Subcutaneous abdominal adipose tissue (tissue), 5 donors: ENCODE measurements around the gene SLC35E2B.
"Not testable (repeated sequence)": the region's sequence is repeated elsewhere in the genome, so short reads cannot be mapped to it uniquely, and the experiment has no call there.

Experiments used
- H3K27ac ChIP-seq: one replicate; pipeline ENCODE4 v1.7.0; 2013; ENCODE audit warnings: low read depth, mild to moderate bottlenecking, inconsistent platforms, low read length, moderate library complexity
- H3K27me3 ChIP-seq, 5 donors: one replicate each; pipeline ENCODE4 v1.7.0; 2013; ENCODE audit warnings: low read length in 5 of 5, inconsistent platforms in 1 of 5; ENCODE audit not compliant: control insufficient read depth in 5 of 5, insufficient read depth in 4 of 5
- H3K36me3 ChIP-seq, 5 donors: one replicate each; pipeline ENCODE4 v1.7.0; 2013; ENCODE audit warnings: low read length in 5 of 5; ENCODE audit not compliant: control insufficient read depth in 5 of 5, insufficient read depth in 5 of 5
- H3K4me1 ChIP-seq, 5 donors: one replicate each; pipeline ENCODE4 v1.7.0; 2013; ENCODE audit warnings: low read length in 5 of 5, mild to moderate bottlenecking in 3 of 5, moderate library complexity in 1 of 5; ENCODE audit not compliant: control insufficient read depth in 5 of 5, insufficient read depth in 5 of 5
- H3K4me3 ChIP-seq, 5 donors: one replicate each; pipeline ENCODE4 v1.7.0; 2013; ENCODE audit warnings: low read length in 5 of 5, low read depth in 1 of 5
- H3K9ac ChIP-seq, 5 donors: one replicate each; pipeline ENCODE4 v1.7.0; 2013; ENCODE audit warnings: low read length in 5 of 5, mild to moderate bottlenecking in 4 of 5, moderate library complexity in 3 of 5
- H3K9me3 ChIP-seq, 5 donors: one replicate each; pipeline ENCODE4 v1.7.0; 2013; ENCODE audit warnings: low read length in 5 of 5; ENCODE audit not compliant: control insufficient read depth in 5 of 5
- donor health status: healthy.
- donor health status: healthy.
- donor health status: healthy.
- donor health status: healthy.
- donor health status: healthy.

Gene SLC35E2B

DNA sequence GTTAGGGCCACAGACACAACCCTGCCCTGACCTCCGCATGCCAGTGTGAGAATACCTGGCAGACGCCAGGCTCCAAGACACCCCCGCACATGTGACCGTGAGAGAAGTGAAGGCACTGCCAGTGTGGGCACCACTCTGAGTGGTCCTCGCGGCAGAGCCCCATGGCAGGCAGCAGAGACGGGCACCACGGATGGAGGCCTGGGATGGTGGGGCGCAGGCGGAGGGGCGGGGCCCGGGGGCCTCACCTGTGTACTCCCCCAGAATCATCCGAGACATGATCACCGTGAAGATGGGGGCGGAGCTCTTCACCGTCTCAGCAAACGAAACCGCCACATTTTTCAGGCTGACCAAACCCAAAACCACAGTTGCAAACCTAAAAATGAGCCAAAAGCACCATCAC is 17.4 kb downstream of the SLC35E2B start:
- not testable (repeated sequence) for H3K27ac ChIP-seq, H3K4me3 ChIP-seq, H3K27me3 ChIP-seq, H3K9me3 ChIP-seq, H3K9ac ChIP-seq
- peaks cover 0 to 27% (median 23%) of the 10 kb centered on the region in 5 donors for H3K36me3 ChIP-seq
- peaks cover 2 to 16% (median 13%) of the 10 kb centered on the region in 5 donors for H3K4me1 ChIP-seq

DNA sequence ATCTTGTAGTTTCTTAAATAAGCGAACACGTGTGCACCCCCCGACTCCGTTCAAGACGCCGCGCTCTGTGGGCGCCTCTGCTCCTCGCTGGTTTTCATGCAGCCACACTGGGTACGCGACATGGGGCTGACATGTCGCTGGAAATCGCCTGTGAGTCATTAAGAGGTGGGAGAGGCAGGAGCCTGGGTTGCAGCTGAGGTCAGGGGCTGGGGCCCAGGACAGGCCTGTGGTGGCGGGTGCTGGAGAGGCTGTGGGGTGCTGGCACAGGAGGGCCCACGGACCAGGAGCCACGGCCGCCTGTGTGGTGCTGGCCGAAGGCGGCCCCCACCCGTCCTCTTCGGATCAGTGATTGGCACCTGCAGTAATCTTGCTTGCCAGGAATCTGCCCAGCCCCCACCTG is 17.8 kb downstream of the SLC35E2B start:
- Histone ChIP-seq H3K36me3 (peaks cover 0 to 30% (median 23%) of the 10 kb centered on the region in 5 donors), H3K4me1 (peaks cover 2 to 16% (median 13%) of the 10 kb centered on the region in 5 donors)
- H3K9me3 ChIP-seq, H3K4me3 ChIP-seq, H3K9ac ChIP-seq, H3K27ac ChIP-seq, H3K27me3 ChIP-seq: not testable (repeated sequence)

DNA sequence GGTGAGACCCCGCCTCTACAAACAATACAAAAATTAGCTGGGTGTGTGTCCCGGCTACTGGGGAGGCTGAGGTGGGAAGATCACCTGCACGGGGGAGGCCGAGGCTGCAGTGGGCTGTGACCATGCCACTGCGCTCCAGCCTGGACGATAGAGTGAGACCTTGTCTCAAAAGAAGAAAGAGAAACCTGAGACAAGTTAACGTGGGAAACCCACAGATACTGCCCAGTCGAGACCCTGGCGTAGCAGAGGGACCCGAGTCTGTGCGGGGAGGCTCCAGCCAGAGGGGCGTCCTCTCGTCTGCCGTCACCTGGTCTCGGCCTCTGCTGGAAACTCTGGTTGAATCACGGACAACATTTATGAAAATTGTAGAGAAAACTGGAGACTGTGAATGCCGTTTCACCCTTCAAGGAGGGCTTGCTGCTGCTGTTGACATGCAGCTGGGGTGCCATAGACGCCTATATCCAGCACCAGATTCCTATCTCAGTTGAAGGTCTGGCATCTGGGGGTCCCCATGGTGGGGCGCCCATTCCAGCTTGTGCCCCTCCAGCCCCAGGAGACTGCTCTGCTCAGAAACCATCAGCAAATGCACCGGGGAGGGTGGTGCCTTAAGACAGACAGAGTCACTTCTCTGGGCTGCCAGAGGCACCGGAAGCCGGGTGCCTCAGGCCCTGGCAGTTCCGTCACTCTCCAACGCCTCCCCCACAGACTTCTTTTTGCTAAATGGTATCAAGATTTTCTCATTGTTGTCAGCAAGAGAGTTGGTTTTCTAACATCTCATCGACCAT is 20.2 kb downstream of the SLC35E2B start:
- Histone ChIP-seq H3K4me1 (peaks cover 0 to under 1% (median 0%) of the 10 kb centered on the region in 5 donors), H3K36me3 (peaks cover 0 to 48% (median 34%) of the 10 kb centered on the region in 5 donors), H3K27ac (no peak overlapping the region), H3K4me3 (no peak overlapping the region), H3K27me3 (no peaks in the 10 kb centered on the region), H3K9me3 (no peaks in the 10 kb centered on the region), H3K9ac (no peak overlapping the region)

DNA sequence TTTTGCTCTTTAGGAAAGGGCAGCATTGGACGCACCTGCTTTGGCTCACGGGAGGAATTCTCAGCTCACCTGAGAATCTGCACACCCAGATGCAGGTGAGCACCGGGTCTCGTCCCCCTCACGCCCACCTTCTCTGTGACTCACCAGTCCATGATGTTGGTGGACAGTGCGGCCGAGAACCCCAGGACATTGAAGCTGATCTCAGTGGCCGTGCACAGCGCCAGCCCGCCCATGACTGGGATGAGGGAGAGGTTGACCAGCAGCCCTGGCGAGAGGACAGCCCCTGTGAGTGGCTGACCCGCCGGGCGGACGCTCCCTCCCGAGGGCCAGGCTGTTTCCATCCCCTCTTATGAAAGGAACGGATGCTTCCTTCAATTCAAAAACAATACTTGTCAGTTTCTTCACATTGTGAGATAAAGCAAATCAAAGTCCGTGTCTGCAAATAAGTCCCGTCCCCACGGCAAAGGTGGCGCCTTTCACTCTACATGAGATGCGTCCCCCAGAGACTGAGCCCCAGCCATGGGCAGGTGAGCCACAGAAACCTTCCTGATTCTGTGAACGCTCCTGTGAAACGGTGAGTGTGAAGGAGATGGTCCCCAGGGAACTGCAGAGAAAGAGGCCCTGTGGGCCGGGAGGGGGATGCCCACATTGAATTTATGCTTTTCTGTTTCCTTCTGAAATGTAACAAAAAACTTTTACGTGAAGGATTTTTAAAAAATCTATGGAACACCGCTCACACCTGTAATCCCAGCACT is 21.1 kb downstream of the SLC35E2B start:
- H3K9me3 ChIP-seq = no peaks in the 10 kb centered on the region
- no peak overlapping the region for H3K4me3 ChIP-seq
- H3K4me1 ChIP-seq = no peaks in the 10 kb centered on the region
- no peak overlapping the region for H3K9ac ChIP-seq
- no peak overlapping the region for H3K27ac ChIP-seq
- peaks cover 0 to 50% (median 35%) of the 10 kb centered on the region in 5 donors for H3K36me3 ChIP-seq
- H3K27me3 ChIP-seq = no peaks in the 10 kb centered on the region

DNA sequence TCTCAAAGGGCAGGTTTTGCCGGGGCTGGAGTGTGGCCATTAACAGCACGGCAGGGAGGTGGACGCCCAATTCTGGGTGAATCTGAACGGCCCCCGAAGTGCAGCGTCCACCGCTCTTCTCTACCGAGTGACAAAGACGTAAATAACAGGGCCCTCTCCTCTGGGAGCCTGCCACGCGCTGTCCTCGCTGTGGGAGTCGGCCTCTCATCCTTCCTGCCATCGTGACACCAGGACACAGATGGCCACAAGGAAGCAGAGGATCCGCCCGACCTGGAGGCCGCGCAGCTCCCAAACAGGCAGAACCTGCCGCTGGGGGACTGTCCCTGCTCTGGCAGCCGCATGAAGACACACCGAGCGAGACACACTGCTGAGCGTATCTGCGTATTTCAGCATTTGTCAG is 21.7 kb downstream of the SLC35E2B start:
- Histone ChIP-seq H3K9me3 (no peaks in the 10 kb centered on the region), H3K27me3 (no peaks in the 10 kb centered on the region), H3K9ac (peak overlapping the region in 1 of 5 donors; percentile 14), H3K4me3 (no peak overlapping the region), H3K27ac (no peak overlapping the region), H3K4me1 (no peaks in the 10 kb centered on the region), H3K36me3 (peaks cover 0 to 57% (median 42%) of the 10 kb centered on the region in 5 donors)

DNA sequence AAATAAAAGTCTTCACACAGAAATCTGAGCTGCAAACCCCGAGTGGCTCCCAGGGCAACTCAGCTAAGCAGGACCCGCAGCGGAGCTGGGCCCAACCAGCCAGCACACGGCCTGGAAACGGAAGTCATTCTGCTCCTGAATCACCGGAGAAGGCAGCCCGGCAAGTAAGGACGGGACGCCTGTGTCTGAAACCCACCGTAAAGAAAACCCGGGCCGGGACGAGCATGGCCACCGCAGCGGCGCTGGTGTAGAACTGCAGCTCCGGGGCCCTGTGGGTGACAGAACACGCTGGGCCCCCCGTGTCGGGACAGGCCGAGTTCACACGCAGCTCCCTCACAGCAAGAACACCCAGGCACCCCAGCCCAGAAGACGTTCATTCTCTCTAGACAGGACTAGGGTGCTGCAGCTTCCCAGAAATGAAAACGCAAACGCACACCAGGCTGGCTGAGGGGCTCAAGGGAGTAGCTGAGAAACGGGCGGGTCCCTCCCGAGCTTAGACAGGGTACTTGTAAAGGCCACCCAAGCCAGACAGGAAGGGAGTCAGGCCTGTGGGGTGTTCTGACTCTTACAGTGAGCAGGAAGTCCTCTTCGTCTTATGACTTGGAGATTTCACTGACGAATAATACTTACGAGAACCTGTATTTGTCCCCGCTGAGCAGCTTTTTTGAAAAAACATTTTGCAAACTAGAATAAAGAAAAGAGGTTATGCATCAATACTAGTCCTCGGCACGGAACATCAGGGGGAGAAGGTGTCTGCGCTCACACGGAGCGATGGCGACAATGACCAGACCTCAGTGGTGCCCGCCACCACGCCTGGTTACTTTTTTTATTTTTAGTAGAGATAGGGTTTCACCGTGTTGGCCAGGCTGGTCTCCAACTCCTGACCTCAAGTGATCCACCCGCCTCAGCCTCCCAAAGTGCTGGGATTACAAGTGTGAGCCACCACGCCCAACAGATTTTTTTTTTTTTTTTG is 22.8 kb downstream of the SLC35E2B start:
- peaks cover 0 to 68% (median 53%) of the 10 kb centered on the region in 5 donors for H3K36me3 ChIP-seq

DNA sequence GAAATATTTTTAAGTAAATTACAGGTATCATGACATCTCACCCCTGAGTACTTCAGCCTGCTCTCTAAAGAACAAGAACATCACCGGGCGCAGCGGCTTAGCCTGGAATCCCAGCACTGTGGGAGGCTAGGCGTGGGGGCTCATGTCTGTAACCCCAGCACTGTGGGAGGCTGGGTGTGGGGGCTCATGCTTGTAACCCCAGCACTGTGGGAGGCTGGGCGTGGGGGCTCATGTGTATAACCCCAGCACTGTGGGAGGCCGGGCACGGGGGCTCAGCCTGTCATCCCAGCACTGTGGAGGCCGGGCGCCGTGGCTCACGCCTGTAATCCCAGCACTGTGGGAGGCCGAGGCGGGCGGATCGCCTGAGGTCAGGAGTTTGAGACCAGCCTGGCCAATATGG is 26.1 kb downstream of the SLC35E2B start:
- peaks cover 0 to 8% (median 0%) of the 10 kb centered on the region in 5 donors for H3K4me1 ChIP-seq
- H3K27me3 ChIP-seq = no peaks in the 10 kb centered on the region
- no peak overlapping the region for H3K4me3 ChIP-seq
- no peaks in the 10 kb centered on the region for H3K9me3 ChIP-seq
- H3K36me3 ChIP-seq = peaks cover 0 to 50% (median 39%) of the 10 kb centered on the region in 5 donors
- no peak overlapping the region for H3K9ac ChIP-seq
- H3K27ac ChIP-seq = no peak overlapping the region

More for the DNA sequence above, 22.8 kb downstream of the SLC35E2B start:
- no peaks in the 10 kb centered on the region for H3K9me3 ChIP-seq
- no peaks in the 10 kb centered on the region for H3K4me1 ChIP-seq
- no peak overlapping the region for H3K9ac ChIP-seq
- no peak overlapping the region for H3K27ac ChIP-seq
- no peaks in the 10 kb centered on the region for H3K27me3 ChIP-seq
- no peak overlapping the region for H3K4me3 ChIP-seq

DNA sequence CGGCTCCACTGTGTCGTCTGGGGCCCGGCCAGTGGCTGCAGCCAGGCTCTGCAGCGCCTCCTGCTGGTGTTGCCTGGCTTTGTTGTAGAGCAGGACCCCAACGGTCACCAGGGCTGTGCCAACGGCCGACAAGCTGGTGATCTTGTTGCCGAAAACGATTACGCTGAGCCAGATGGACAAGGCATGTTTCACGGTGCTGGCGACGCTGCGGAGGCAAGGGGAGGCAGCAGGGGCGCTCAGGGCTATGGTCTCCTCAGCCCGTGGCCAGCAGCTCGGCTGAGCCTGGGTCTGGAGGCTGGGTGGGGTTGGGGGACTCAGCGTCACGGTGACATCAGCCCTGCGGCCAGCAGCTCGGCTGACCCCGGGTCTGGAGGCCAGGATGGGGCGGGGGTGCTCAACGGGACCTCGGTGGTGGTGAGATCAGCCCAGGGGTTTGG is 26.8 kb downstream of the SLC35E2B start:
- no peaks in the 10 kb centered on the region for H3K9me3 ChIP-seq
- H3K27me3 ChIP-seq = no peaks in the 10 kb centered on the region
- H3K9ac ChIP-seq = no peak overlapping the region
- H3K4me3 ChIP-seq = no peak overlapping the region
- H3K36me3 ChIP-seq = peaks cover 0 to 44% (median 32%) of the 10 kb centered on the region in 5 donors
- no peak overlapping the region for H3K27ac ChIP-seq
- H3K4me1 ChIP-seq = peaks cover 0 to 8% (median 0%) of the 10 kb centered on the region in 5 donors

DNA sequence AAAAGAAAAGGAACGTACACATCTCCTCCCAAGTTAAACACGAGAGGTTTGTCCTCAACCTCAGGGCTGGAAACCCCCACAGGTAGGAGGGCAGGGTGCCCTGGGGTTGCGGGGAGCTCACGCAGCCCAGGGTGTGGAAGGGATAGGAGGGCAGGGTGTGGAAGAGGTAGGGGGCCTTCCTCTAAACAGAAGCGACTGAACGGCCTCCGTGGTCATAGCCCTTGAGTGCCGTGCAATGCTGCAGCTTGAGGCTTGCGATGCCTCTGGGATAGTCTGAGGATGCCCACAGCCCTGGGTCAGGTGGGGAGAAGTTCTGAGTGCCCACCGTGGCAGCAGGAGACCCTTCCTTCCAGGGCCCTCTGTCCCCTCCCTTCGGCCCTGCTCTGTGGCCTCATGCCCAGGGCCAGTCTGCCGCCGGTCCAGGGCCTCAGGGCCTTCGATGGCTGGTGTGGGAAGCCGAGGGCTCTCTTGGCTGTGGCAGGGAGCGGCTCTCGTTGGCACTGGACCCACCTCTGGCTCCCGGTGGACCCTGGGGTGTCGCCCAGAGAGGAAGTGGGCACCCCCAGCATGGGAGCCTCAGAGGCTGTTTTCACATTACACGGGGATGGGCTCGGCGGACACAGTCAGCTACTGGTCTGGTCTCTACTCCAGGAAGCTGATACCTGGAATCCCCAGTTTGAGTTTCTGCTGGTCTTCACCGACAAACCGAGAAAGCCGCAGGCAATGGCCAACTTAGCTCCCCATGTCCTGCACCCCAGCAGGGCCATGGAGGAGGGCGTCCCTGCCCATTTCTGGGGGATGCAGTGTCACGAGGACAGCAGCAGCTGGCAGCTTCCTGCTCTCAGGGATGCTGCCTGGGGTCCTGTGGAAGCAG is 27.4 kb downstream of the SLC35E2B start:
- Histone ChIP-seq H3K27ac (no peak overlapping the region), H3K9ac (no peak overlapping the region), H3K4me1 (peaks cover 0 to 8% (median 0%) of the 10 kb centered on the region in 5 donors), H3K27me3 (no peaks in the 10 kb centered on the region), H3K9me3 (no peaks in the 10 kb centered on the region), H3K4me3 (no peak overlapping the region), H3K36me3 (peaks cover 0 to 41% (median 30%) of the 10 kb centered on the region in 5 donors)
